HepG2 (cell line): ENCODE measurements around the gene CCL22. TPM values are rescaled to one million over a fixed set of nuclear protein-coding genes. Genes with fewer than 3 reads are reported as not detected.

Experiments
- ATRX ChIP-seq: sonication (generic); formaldehyde crosslinking; IDR thresholded peaks from 2 replicates; pipeline ENCODE4 v1.4.0; 2020; ENCODE audit warnings: missing genetic modification reagents, borderline replicate concordance
- FOXC1 ChIP-seq: sonication (generic); formaldehyde crosslinking; IDR thresholded peaks from 2 replicates; pipeline ENCODE4 v1.8.0; 2022; ENCODE audit warnings: mild to moderate bottlenecking, missing genetic modification reagents, borderline replicate concordance
- NCOA2 ChIP-seq: sonication (generic); formaldehyde crosslinking; IDR thresholded peaks from 2 replicates; pipeline ENCODE4 v1.8.0; 2022; ENCODE audit warnings: inconsistent platforms
- NFYC ChIP-seq: IDR thresholded peaks from 2 replicates; pipeline ENCODE4 v1.6.1; 2016; ENCODE audit warnings: missing genetic modification reagents, missing compliant biosample characterization
- PRDM10 ChIP-seq: sonication (generic); formaldehyde crosslinking; IDR thresholded peaks from 2 replicates; pipeline ENCODE4 v1.4.0; 2020; ENCODE audit warnings: low read depth, missing genetic modification reagents
- PRMT3 ChIP-seq: sonication (generic); formaldehyde crosslinking; IDR thresholded peaks from 2 replicates; pipeline ENCODE4 v1.8.1; 2022; ENCODE audit warnings: low read depth, mild to moderate bottlenecking, moderate library complexity, missing genetic modification reagents, borderline replicate concordance
- REXO4 ChIP-seq: sonication (generic); formaldehyde crosslinking; IDR thresholded peaks from 2 replicates; pipeline ENCODE4 v1.8.0; 2022; ENCODE audit warnings: missing genetic modification reagents, mild to moderate bottlenecking, borderline replicate concordance
- SIN3B ChIP-seq: fragments of 150-350 bp; IDR thresholded peaks from 2 replicates; pipeline ENCODE4 v1.6.1; 2014; ENCODE audit warnings: low read length
- SRSF9 ChIP-seq: fragments of 200-400 bp; formaldehyde crosslinking; IDR thresholded peaks from 2 replicates; pipeline ENCODE4 v1.6.1; 2018; ENCODE audit warnings: borderline replicate concordance, mild to moderate bottlenecking, low read depth, low read length; ENCODE audit not compliant: insufficient read depth, poor library complexity, severe bottlenecking
- STAG1 ChIP-seq: sonication (generic); formaldehyde crosslinking; IDR thresholded peaks from 2 replicates; pipeline ENCODE4 v1.4.0; 2020; ENCODE audit warnings: missing genetic modification reagents
- ZNF124 ChIP-seq: sonication (generic); formaldehyde crosslinking; IDR thresholded peaks from 2 replicates; pipeline ENCODE4 v1.4.0; 2020; ENCODE audit warnings: missing genetic modification reagents
- ZNF543 ChIP-seq: sonication (generic); formaldehyde crosslinking; IDR thresholded peaks from 2 replicates; pipeline ENCODE4 v1.4.0; 2020; ENCODE audit warnings: mild to moderate bottlenecking, missing genetic modification reagents
- ZNF562 ChIP-seq: sonication (generic); formaldehyde crosslinking; IDR thresholded peaks from 2 replicates; pipeline ENCODE4 v1.8.0; 2022; ENCODE audit warnings: missing genetic modification reagents, borderline replicate concordance
- ZNF597 ChIP-seq: sonication (generic); formaldehyde crosslinking; IDR thresholded peaks from 2 replicates; pipeline ENCODE4 v1.5.0; 2020; ENCODE audit warnings: missing genetic modification reagents
- ZNF652 ChIP-seq: IDR thresholded peaks from 2 replicates; pipeline ENCODE4 v1.6.1; 2016; ENCODE audit warnings: low read depth, borderline replicate concordance
- ZNF724P ChIP-seq: sonication (generic); formaldehyde crosslinking; IDR thresholded peaks from 2 replicates; pipeline ENCODE4 v1.8.0; 2022; ENCODE audit warnings: missing genetic modification reagents, borderline replicate concordance
- ZNF782 ChIP-seq: sonication (generic); formaldehyde crosslinking; IDR thresholded peaks from 2 replicates; pipeline ENCODE4 v1.4.0; 2020; ENCODE audit warnings: missing genetic modification reagents, mild to moderate bottlenecking, borderline replicate concordance
- ZNF784 ChIP-seq: sonication (generic); formaldehyde crosslinking; IDR thresholded peaks from 2 replicates; pipeline ENCODE4 v1.5.1; 2020; ENCODE audit warnings: missing genetic modification reagents, mild to moderate bottlenecking, borderline replicate concordance
- polyA plus RNA-seq, 8 experiments: library from polyadenylated mRNA; depleted of rRNA in 3 of 8; stranded (reverse) in 7 of 8; unstranded in 1 of 8; fragments of >200 nt; fragmentation: Illumina TruSeq in 4 of 8; extraction: Trizol in 4 of 8; gene quantifications; 2 replicates each; pipeline versions ENCODE4 v1.2.1 to v1.2.3, GENCODE V29; 2011 to 2016; ENCODE audit warnings: low read depth in 4 of 8, missing spikeins in 1 of 8, mixed read lengths in 1 of 8; ENCODE audit not compliant: insufficient read depth in 1 of 8
- total RNA-seq, 5 experiments: library from RNA; depleted of rRNA; stranded (reverse); fragments of >200 nt; fragmentation: Illumina TruSeq; extraction: Trizol; gene quantifications; 2 replicates each; pipeline ENCODE4 v1.2.3, GENCODE V29; 2016; ENCODE audit warnings: low read depth in 1 of 5
- TF ChIP-seq, protein P1 (sequence below): sonication (generic); formaldehyde crosslinking; IDR thresholded peaks from 2 replicates; pipeline ENCODE4 v1.4.0; 2020; ENCODE audit warnings: missing genetic modification reagents

Gene CCL22
- total and polyA plus RNA-seq, 2 of the 13 experiments (the other 11 are each of a cell fraction or from before 2014, with no cell fraction given) = not detected

DNA sequence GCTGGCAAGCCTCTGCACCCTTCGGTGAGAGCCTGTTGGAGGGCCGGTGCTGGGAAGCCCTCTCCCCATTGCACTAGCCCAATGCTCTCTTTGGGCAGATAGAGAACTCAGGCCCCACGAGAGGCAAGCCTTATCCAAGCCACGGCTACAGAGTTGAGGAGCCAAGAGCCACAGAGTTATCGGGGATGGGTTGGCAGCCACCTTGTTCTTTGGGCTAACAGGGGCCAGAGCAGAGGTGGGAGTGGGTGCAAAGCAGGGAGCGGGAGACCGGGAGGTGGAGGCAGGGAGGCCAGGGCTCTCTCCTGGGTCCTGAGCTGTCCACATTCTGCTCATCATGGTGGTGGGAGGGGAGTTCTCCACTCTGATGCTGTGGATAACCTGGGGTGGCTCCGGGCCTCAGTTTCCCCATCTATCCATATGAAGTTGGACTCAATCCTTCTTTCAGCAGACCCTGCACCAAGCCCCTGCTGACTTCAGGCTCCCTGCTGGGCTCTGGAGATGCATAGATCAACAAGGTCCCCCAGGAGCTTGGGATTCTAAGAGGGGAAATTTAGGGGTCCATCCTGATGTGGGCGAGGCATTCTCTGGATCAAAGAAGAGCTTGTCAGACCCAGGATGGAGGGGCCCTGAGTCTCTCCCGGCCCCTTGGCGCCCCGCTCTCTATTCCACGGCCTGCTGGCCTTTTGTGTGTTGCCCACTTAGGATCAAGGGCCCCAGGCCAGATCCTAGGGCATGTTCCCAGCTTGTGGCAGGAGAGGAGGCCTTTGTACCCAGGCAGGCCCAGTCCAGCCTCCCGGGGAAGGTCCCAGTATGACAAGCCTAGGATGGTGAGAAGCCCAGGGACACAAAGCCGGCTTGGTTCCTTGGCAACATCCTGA is 13.2 kb downstream of the CCL22 start (continued):
- TF ChIP-seq NFYC (CRISPR knock-in tag) = no peak
- no peak for TF ChIP-seq PRMT3 (CRISPR knock-in tag)
- TF ChIP-seq SIN3B = no peak
- TF ChIP-seq STAG1 (CRISPR knock-in tag) = no peak
- no peak for TF ChIP-seq FOXC1 (CRISPR knock-in tag)
- TF ChIP-seq SRSF9 = no peak
- TF ChIP-seq REXO4 (CRISPR knock-in tag) = no peak
- TF ChIP-seq ZNF782 (CRISPR knock-in tag) = no peak
- TF ChIP-seq ZNF724P = 0 out of 2 replicates have a peak, but pooled peaks have one; percentile 44
- TF ChIP-seq ATRX (CRISPR knock-in tag) = no peak
- 0 out of 2 replicates have a peak, but pooled peaks have one; percentile 25 for TF ChIP-seq ZNF784
- no peak for TF ChIP-seq ZNF562
- no peak for TF ChIP-seq PRDM10
- TF ChIP-seq NCOA2 (CRISPR knock-in tag) = no peak
- no peak for TF ChIP-seq ZNF124
- no peak for TF ChIP-seq ZNF652
- TF ChIP-seq ZNF597 (CRISPR knock-in tag) = no peak
- no peak for TF ChIP-seq ZNF543 (CRISPR knock-in tag)
- TF ChIP-seq, protein P1, sequence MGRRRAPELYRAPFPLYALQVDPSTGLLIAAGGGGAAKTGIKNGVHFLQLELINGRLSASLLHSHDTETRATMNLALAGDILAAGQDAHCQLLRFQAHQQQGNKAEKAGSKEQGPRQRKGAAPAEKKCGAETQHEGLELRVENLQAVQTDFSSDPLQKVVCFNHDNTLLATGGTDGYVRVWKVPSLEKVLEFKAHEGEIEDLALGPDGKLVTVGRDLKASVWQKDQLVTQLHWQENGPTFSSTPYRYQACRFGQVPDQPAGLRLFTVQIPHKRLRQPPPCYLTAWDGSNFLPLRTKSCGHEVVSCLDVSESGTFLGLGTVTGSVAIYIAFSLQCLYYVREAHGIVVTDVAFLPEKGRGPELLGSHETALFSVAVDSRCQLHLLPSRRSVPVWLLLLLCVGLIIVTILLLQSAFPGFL (CRISPR knock-in tag) = no peak
